GM12878 (cell line): ENCODE measurements around the gene ZNF652. TPM values are rescaled to one million over a fixed set of nuclear protein-coding genes. Genes with fewer than 3 reads are reported as not detected.

Source experiments
- ATAC-seq: fragments of 200-7000 bp; cut with Tn5 transposase; 3 replicates; pipeline ENCODE4 v1.9.1; 2020; ENCODE audit warnings: mild to moderate bottlenecking, moderate library complexity
- BruUV-seq: library from RNA; stranded (reverse); fragments of 400-500 nt; replicated peaks from 2 replicates; lab custom pipeline; 2021; lab: Mats Ljungman, UMichigan
- CTCF ChIA-PET: fragments of 300-600 bp; sonication (Branson Sonifier 250); formaldehyde crosslinking; extraction: SDS; loops from one replicate; lab custom pipeline; 2021; ENCODE audit warnings: inconsistent platforms; lab: Yijun Ruan, JAX
- POLR2A ChIA-PET: fragments of 350-600 bp; formaldehyde crosslinking; extraction: SDS; loops from one replicate; lab custom pipeline; 2021; ENCODE audit warnings: inconsistent platforms; lab: Charles Lee
- RAD21 ChIA-PET: fragments of 300-600 bp; sonication (Branson Sonifier 250); formaldehyde crosslinking; loops from one replicate; lab custom pipeline; 2023; ENCODE audit warnings: antibody characterized with exemption; ENCODE audit not compliant: unreplicated experiment; lab: Charles Lee
- SMC1A ChIA-PET: fragments of 300-600 bp; sonication (Branson Sonifier 250); formaldehyde crosslinking; loops from one replicate; lab custom pipeline; 2023; ENCODE audit not compliant: unreplicated experiment, uncharacterized antibody; lab: Charles Lee
- DNase-seq: peaks from one replicate; pipeline ENCODE4 v3.0.0-alpha.2; 2011; ENCODE audit warnings: low read depth, low spot score
- FAIRE-seq: peaks from 3 replicates; lab custom pipeline; 2011; peaks lifted over from hg19 to GRCh38; lab: Jason Lieb, UNC
- H2AFZ ChIP-seq: 2 replicates; pipeline ENCODE4 v1.6.0; 2011; ENCODE audit warnings: low read depth, low read length, control low read depth; ENCODE audit not compliant: control insufficient read depth
- H3K27ac ChIP-seq: 2 replicates; pipeline ENCODE4 v1.5.1; 2011; ENCODE audit warnings: control low read depth; ENCODE audit not compliant: control insufficient read depth, insufficient read depth
- H3K27me3 ChIP-seq, 2 experiments: replicated peaks in 1 of 2; 2 replicates each; pipeline versions ENCODE4 v1.6.0 to v1.6.1; 2011; ENCODE audit warnings: low read length in 1 of 2; ENCODE audit not compliant: control insufficient read depth in 2 of 2, insufficient read depth in 2 of 2
- H3K36me3 ChIP-seq, 2 experiments: 2 replicates each; pipeline ENCODE4 v1.5.1; 2011; ENCODE audit warnings: low read length in 1 of 2; ENCODE audit not compliant: control insufficient read depth in 2 of 2, insufficient read depth in 2 of 2
- H3K4me1 ChIP-seq: 2 replicates; pipeline ENCODE4 v1.6.1; 2011; ENCODE audit warnings: mild to moderate bottlenecking, low read length, moderate library complexity, mixed read lengths; ENCODE audit not compliant: control insufficient read depth, insufficient read depth
- H3K4me2 ChIP-seq: 2 replicates; pipeline ENCODE4 v1.6.0; 2011; ENCODE audit warnings: control low read depth; ENCODE audit not compliant: control insufficient read depth, insufficient read depth
- H3K4me3 ChIP-seq: fragments of 200-600 bp; sonication (generic); 2 replicates; pipeline ENCODE4 v1.5.1; 2016
- H3K79me2 ChIP-seq: 2 replicates; pipeline ENCODE4 v1.6.0; 2011; ENCODE audit warnings: low read length; ENCODE audit not compliant: control insufficient read depth, insufficient read depth
- H3K9ac ChIP-seq: 2 replicates; pipeline ENCODE4 v1.8.0; 2011; ENCODE audit warnings: low read length, control low read depth, mixed read lengths; ENCODE audit not compliant: control insufficient read depth, insufficient read depth
- H3K9me3 ChIP-seq: replicated peaks from 3 replicates; pipeline ENCODE4 v1.5.1; 2011; ENCODE audit warnings: mild to moderate bottlenecking, low read length; ENCODE audit not compliant: control insufficient read depth, insufficient read depth
- H4K20me1 ChIP-seq: 2 replicates; pipeline ENCODE4 v1.6.0; 2011; ENCODE audit not compliant: control insufficient read depth, insufficient read depth
- BACH1 ChIP-seq: fragments of 450-650 bp; IDR thresholded peaks from 2 replicates; pipeline ENCODE4 v1.6.1; 2017; ENCODE audit warnings: mild to moderate bottlenecking, borderline replicate concordance
- CREB1 ChIP-seq: IDR thresholded peaks from 2 replicates; pipeline ENCODE4 v1.6.1; 2012; ENCODE audit warnings: low read depth, mild to moderate bottlenecking, inconsistent platforms
- EED ChIP-seq: sonication (generic); IDR thresholded peaks from 2 replicates; pipeline ENCODE4 v1.6.1; 2016; ENCODE audit warnings: antibody characterized with exemption, low read depth
- LARP7 ChIP-seq: fragments of 450-650 bp; IDR thresholded peaks from 2 replicates; pipeline ENCODE4 v1.6.1; 2017; ENCODE audit warnings: mild to moderate bottlenecking
- MTA3 ChIP-seq: IDR thresholded peaks from 2 replicates; pipeline ENCODE4 v1.6.1; 2012; ENCODE audit warnings: low read length, inconsistent platforms, borderline replicate concordance
- NFIC ChIP-seq: IDR thresholded peaks from 2 replicates; pipeline ENCODE4 v1.6.1; 2012; ENCODE audit warnings: low read depth, mild to moderate bottlenecking, inconsistent platforms, low read length, moderate library complexity
- PML ChIP-seq: IDR thresholded peaks from 2 replicates; pipeline ENCODE4 v1.6.1; 2012; ENCODE audit warnings: low read length, inconsistent platforms
- RELA ChIP-seq: fragments of 450-650 bp; IDR thresholded peaks from 2 replicates; pipeline ENCODE4 v1.8.0; 2014; ENCODE audit warnings: borderline replicate concordance; ENCODE audit not compliant: partially characterized antibody
- TCF7 ChIP-seq: IDR thresholded peaks from 2 replicates; pipeline ENCODE4 v1.6.1; 2014; ENCODE audit warnings: antibody characterized with exemption, borderline replicate concordance
- WGBS: methylation state at CpG from one replicate; pipeline ENCODE4 v1.1.6; 2016; ENCODE audit warnings: low lambda C conversion rate; ENCODE audit not compliant: insufficient replicate concordance, insufficient coverage; ENCODE audit errors: missing lambda C conversion rate; 5-methylcytosine and 5-hydroxymethylcytosine counted together
- in situ Hi-C: fragments of 300-500 bp; cut with MboI; formaldehyde crosslinking; loops from 9 replicates; pipeline ENCODE4 v1.14.3; 2018; ENCODE audit warnings: mixed read lengths
- intact Hi-C: fragments of 100-400 bp; cut with micrococcal nuclease; formaldehyde crosslinking; loops from one replicate; pipeline ENCODE4 v1.14.2; 2022; ENCODE audit not compliant: unreplicated experiment
- polyA plus RNA-seq, 11 experiments: library from polyadenylated mRNA; depleted of rRNA in 4 of 11; unstranded in 6 of 11; stranded (reverse) in 5 of 11; fragments of >200 nt; fragmentation: Nextera tagmentation in 4 of 11; fragmentation: Illumina TruSeq in 1 of 11; extraction: Ambion mirVana in 4 of 11; extraction: Trizol in 1 of 11; gene quantifications; 1 replicate in 1 of 11; 2 replicates in 10 of 11; pipeline versions ENCODE4 v1.2.1 to v1.2.3, GENCODE V29; 2011 to 2016; ENCODE audit warnings: inconsistent platforms in 2 of 11, missing spikeins in 2 of 11, low read depth in 1 of 11
- total RNA-seq, 4 experiments: library from RNA; depleted of rRNA in 3 of 4; stranded (reverse); fragments of >200 nt in 3 of 4; fragmentation: Illumina TruSeq in 1 of 4; extraction: Trizol in 1 of 4; gene quantifications; 2 replicates each; pipeline versions ENCODE4 v1.2.1 to v1.2.3, GENCODE V29; 2013 to 2021
- TF ChIP-seq, protein P1 (sequence below): fragments of 450-650 bp; formaldehyde crosslinking; IDR thresholded peaks from 2 replicates; pipeline ENCODE4 v1.5.0; 2022; ENCODE audit warnings: mild to moderate bottlenecking, missing genetic modification characterization
- TF ChIP-seq, protein P2 (sequence below): fragments of 450-650 bp; IDR thresholded peaks from 2 replicates; pipeline ENCODE4 v1.6.1; 2018; ENCODE audit warnings: mild to moderate bottlenecking, low read depth, moderate library complexity; ENCODE audit not compliant: partially characterized antibody
- TF ChIP-seq, protein P3 (sequence below): IDR thresholded peaks from 2 replicates; pipeline ENCODE4 v1.6.1; 2011; ENCODE audit warnings: mild to moderate bottlenecking, low read depth, low read length, moderate library complexity; ENCODE audit not compliant: insufficient replicate concordance
- TF ChIP-seq, protein P4 (sequence below): fragments of 450-650 bp; IDR thresholded peaks from 2 replicates; pipeline ENCODE4 v1.6.1; 2016; ENCODE audit warnings: mild to moderate bottlenecking

The ZNF652 gene
- total and polyA plus RNA-seq, 10 of the 15 experiments (the other 5 are each of a cell fraction or from before 2014, with no cell fraction given): 3.4 to 13.1 (median 8.7) TPM

DNA sequence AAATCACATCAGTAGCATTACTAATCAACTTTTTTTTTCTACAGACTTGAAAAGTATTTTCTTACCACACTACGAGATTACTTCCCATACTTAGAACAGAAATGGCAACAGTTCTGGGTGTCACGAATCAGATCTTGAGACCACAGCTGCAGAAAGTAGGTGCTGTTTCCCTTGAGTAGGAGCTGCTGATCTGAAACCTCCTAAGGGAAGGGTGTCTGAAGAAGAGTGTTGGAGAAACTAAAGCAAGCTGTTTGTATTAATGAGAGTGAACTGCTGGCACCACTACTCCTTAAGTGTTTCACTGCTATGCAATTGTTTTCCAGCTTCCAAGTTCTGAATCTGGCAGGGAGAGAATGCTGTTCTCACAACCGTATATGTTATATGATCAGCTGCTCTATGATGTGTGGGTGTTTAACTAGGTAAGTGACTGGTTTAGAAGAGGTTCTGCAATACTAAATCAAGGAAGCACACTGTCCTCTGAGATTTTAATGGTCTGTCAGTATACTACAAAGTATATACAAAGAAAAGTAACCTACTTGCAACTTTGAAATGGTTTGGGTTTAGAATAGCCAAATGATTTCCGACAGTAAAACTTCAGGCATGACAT lies 3.3 kb downstream of the ZNF652 start:
- CTCF ChIA-PET: interaction anchor here (0.6 to 15.6 kb wide), 9 partner anchors 9 to 199 kb away, joined by 3 to 330 read pairs (median 5); no protein-coding TSS in a partner anchor
- SMC1A ChIA-PET: interaction anchor here (0.5 to 5.4 kb wide), 9 partner anchors 9 to 488 kb away, joined by 4 to 78 read pairs (median 10); no protein-coding TSS in a partner anchor
- H3K27me3 ChIP-seq: no peaks in the 10 kb centered on the region
- POLR2A ChIA-PET: interaction anchor here (0.6 to 2.5 kb wide), 4 partner anchors 12 to 345 kb away, joined by 3 to 11 read pairs (median 4); no protein-coding TSS in a partner anchor
- no peak overlapping the region; the same call in 1 of the 2 replicates for H3K9ac ChIP-seq
- DNase-seq: peak; percentile 75
- H2AFZ ChIP-seq: no peak overlapping the region
- no peaks in the 10 kb centered on the region for H4K20me1 ChIP-seq
- in situ Hi-C loops: no loop called here
- H3K9me3 ChIP-seq: no peaks in the 10 kb centered on the region
- RAD21 ChIA-PET: interaction anchor here (1.1 to 4.9 kb wide), 4 partner anchors 10 to 41 kb away, joined by 3 to 27 read pairs (median 22); no protein-coding TSS in a partner anchor
- intact Hi-C loops: no loop called here
- H3K4me1 ChIP-seq: peaks cover 20% of the 10 kb centered on the region
- no peaks in the 10 kb centered on the region for H3K36me3 ChIP-seq
- 16% methylated on average over 4 of the region's 4 CpGs for WGBS
- H3K4me2 ChIP-seq: peak overlapping the region; percentile 86
- H3K27ac ChIP-seq: peak overlapping the region; percentile 43
- FAIRE-seq: peak; percentile 84
- BruUV-seq: no TSS peak
- peak; percentile 43 for ATAC-seq
- peaks cover 69% of the 10 kb centered on the region for H3K79me2 ChIP-seq
- peak overlapping the region; percentile 95 for H3K4me3 ChIP-seq
- TF ChIP-seq PML (0 out of 2 replicates have a peak, but pooled peaks have one; percentile 22), EED (peak; percentile 48; the same call in 1 of the 2 replicates), NFIC (0 out of 2 replicates have a peak, but pooled peaks have one; percentile 28), LARP7 (no peak), TCF7 (no peak), RELA (no peak), MTA3 (0 out of 2 replicates have a peak, but pooled peaks have one; percentile 46), CREB1 (no peak), BACH1 (no peak)
- TF ChIP-seq, protein P1, sequence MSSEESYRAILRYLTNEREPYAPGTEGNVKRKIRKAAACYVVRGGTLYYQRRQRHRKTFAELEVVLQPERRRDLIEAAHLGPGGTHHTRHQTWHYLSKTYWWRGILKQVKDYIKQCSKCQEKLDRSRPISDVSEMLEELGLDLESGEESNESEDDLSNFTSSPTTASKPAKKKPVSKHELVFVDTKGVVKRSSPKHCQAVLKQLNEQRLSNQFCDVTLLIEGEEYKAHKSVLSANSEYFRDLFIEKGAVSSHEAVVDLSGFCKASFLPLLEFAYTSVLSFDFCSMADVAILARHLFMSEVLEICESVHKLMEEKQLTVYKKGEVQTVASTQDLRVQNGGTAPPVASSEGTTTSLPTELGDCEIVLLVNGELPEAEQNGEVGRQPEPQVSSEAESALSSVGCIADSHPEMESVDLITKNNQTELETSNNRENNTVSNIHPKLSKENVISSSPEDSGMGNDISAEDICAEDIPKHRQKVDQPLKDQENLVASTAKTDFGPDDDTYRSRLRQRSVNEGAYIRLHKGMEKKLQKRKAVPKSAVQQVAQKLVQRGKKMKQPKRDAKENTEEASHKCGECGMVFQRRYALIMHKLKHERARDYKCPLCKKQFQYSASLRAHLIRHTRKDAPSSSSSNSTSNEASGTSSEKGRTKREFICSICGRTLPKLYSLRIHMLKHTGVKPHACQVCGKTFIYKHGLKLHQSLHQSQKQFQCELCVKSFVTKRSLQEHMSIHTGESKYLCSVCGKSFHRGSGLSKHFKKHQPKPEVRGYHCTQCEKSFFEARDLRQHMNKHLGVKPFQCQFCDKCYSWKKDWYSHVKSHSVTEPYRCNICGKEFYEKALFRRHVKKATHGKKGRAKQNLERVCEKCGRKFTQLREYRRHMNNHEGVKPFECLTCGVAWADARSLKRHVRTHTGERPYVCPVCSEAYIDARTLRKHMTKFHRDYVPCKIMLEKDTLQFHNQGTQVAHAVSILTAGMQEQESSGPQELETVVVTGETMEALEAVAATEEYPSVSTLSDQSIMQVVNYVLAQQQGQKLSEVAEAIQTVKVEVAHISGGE: no peak
- TF ChIP-seq, protein P2, sequence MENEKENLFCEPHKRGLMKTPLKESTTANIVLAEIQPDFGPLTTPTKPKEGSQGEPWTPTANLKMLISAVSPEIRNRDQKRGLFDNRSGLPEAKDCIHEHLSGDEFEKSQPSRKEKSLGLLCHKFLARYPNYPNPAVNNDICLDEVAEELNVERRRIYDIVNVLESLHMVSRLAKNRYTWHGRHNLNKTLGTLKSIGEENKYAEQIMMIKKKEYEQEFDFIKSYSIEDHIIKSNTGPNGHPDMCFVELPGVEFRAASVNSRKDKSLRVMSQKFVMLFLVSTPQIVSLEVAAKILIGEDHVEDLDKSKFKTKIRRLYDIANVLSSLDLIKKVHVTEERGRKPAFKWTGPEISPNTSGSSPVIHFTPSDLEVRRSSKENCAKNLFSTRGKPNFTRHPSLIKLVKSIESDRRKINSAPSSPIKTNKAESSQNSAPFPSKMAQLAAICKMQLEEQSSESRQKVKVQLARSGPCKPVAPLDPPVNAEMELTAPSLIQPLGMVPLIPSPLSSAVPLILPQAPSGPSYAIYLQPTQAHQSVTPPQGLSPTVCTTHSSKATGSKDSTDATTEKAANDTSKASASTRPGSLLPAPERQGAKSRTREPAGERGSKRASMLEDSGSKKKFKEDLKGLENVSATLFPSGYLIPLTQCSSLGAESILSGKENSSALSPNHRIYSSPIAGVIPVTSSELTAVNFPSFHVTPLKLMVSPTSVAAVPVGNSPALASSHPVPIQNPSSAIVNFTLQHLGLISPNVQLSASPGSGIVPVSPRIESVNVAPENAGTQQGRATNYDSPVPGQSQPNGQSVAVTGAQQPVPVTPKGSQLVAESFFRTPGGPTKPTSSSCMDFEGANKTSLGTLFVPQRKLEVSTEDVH: no peak
- TF ChIP-seq, protein P3, sequence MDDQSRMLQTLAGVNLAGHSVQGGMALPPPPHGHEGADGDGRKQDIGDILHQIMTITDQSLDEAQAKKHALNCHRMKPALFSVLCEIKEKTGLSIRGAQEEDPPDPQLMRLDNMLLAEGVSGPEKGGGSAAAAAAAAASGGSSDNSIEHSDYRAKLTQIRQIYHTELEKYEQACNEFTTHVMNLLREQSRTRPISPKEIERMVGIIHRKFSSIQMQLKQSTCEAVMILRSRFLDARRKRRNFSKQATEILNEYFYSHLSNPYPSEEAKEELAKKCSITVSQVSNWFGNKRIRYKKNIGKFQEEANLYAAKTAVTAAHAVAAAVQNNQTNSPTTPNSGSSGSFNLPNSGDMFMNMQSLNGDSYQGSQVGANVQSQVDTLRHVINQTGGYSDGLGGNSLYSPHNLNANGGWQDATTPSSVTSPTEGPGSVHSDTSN: no peak
- TF ChIP-seq, protein P4, sequence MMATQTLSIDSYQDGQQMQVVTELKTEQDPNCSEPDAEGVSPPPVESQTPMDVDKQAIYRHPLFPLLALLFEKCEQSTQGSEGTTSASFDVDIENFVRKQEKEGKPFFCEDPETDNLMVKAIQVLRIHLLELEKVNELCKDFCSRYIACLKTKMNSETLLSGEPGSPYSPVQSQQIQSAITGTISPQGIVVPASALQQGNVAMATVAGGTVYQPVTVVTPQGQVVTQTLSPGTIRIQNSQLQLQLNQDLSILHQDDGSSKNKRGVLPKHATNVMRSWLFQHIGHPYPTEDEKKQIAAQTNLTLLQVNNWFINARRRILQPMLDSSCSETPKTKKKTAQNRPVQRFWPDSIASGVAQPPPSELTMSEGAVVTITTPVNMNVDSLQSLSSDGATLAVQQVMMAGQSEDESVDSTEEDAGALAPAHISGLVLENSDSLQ: no peak
